Breast epithelium (tissue), 3 donors: ENCODE data around the gene PRIM2. TPM values are rescaled to one million over a fixed set of nuclear protein-coding genes. Genes with fewer than 3 reads are reported as not detected.

Source experiments
- total RNA-seq, 3 donors: library from RNA; depleted of rRNA; stranded (reverse); fragments of >200 nt; gene quantifications; one replicate each; pipeline ENCODE4 v1.1.0, GENCODE V29; 2016

PRIM2 gene
- total RNA-seq, 3 donors from 2014 or later, result 9.3 to 20.1 (median 13.8) TPM

Other genes starting within 250 kb of the PRIM2 start
- 10 to 100 TPM; 72.3 to 95.1 (median 77.7) TPM for gene ZNF451, start 227.4 kb upstream of the PRIM2 start, total RNA-seq
- gene BAG2, start 145.3 kb upstream of the PRIM2 start, total RNA-seq, result 1 to 10 TPM; 2.2 to 4.9 (median 4.2) TPM
- gene RAB23, start 95.3 kb upstream of the PRIM2 start, total RNA-seq, result 10 to 100 TPM; 10.4 to 11.7 (median 10.8) TPM